Measurements from ENCODE around the gene PRM1.

GRCh38 chr16:11310997-11311561, 29.9 kb upstream of the PRM1 start:
- TF ChIP-seq CTCF (IDR thresholded peaks at IDR 0.05; ENCODE audit: poor library complexity) (no peak), EZH2phosphoT487 (IDR thresholded peaks at IDR 0.05; ENCODE audit: low read depth, severe bottlenecking, unreplicated experiment) (no peak)

All from hepatocyte (in vitro differentiated cells).